SU-DHL-6 (cell line): ENCODE data around the gene GSG1.

Experiments
- H2AFZ ChIP-seq: fragments of 200-600 bp; sonication (generic); 2 replicates; pipeline ENCODE4 v1.6.1; 2014; ENCODE audit warnings: low read depth, mild to moderate bottlenecking, moderate library complexity, mixed read lengths, antibody characterized with exemption, low read length; ENCODE audit not compliant: severe bottlenecking
- H3F3A ChIP-seq: fragments of 200-600 bp; shearing (Covaris generic); 2 replicates; pipeline ENCODE4 v1.6.0; 2016; ENCODE audit warnings: antibody characterized with exemption, mild to moderate bottlenecking; ENCODE audit not compliant: insufficient read depth
- H3K27ac ChIP-seq: fragments of 200-600 bp; sonication (generic); 2 replicates; pipeline ENCODE4 v1.5.1; 2016; ENCODE audit warnings: low read depth, mild to moderate bottlenecking, low read length, moderate library complexity, mixed read lengths
- H3K27me3 ChIP-seq: fragments of 200-600 bp; sonication (generic), shearing (Covaris generic); 2 replicates; pipeline ENCODE4 v1.6.0; 2014; ENCODE audit warnings: mild to moderate bottlenecking, low read length
- H3K36me3 ChIP-seq: fragments of 200-600 bp; sonication (generic); 2 replicates; pipeline ENCODE4 v1.6.1; 2014; ENCODE audit warnings: mild to moderate bottlenecking, low read length, mixed read lengths
- H3K4me2 ChIP-seq: fragments of 300-600, 200-600 bp; shearing (Covaris generic), sonication (generic); 2 replicates; pipeline ENCODE4 v1.6.0; 2014; ENCODE audit warnings: low read length, low read depth, mild to moderate bottlenecking; ENCODE audit not compliant: poor library complexity, severe bottlenecking
- H3K4me3 ChIP-seq: fragments of 200-600 bp; sonication (generic); 2 replicates; pipeline ENCODE4 v1.5.1; 2014; ENCODE audit warnings: antibody characterized with exemption, low read length, mild to moderate bottlenecking, mixed read lengths; ENCODE audit not compliant: insufficient read depth, poor library complexity, severe bottlenecking
- H3K79me2 ChIP-seq: fragments of 200-600 bp; sonication (generic); 2 replicates; pipeline ENCODE4 v1.6.1; 2014; ENCODE audit warnings: mild to moderate bottlenecking, low read length, moderate library complexity; ENCODE audit not compliant: insufficient read depth
- H3K9ac ChIP-seq: fragments of 200-600 bp; sonication (generic); 2 replicates; pipeline ENCODE4 v1.7.0; 2014; ENCODE audit warnings: mild to moderate bottlenecking, low read length
- H3K9me2 ChIP-seq: fragments of 200-600 bp; sonication (generic); replicated peaks from 2 replicates; pipeline ENCODE4 v1.6.1; 2014; ENCODE audit warnings: low read length; ENCODE audit not compliant: insufficient read depth
- H3K9me3 ChIP-seq: fragments of 200-600 bp; sonication (generic); 2 replicates; pipeline ENCODE4 v1.6.1; 2014; ENCODE audit warnings: low read length, mixed read lengths; ENCODE audit not compliant: insufficient read depth
- H4K20me1 ChIP-seq: fragments of 200-600 bp; sonication (generic); 2 replicates; pipeline ENCODE4 v1.6.1; 2014; ENCODE audit warnings: low read depth, mild to moderate bottlenecking, antibody characterized with exemption, low read length, moderate library complexity, mixed read lengths
- EZH2phosphoT487 ChIP-seq: fragments of 200-600 bp; sonication (generic), shearing (Covaris generic); conservative IDR thresholded peaks from 2 replicates; pipeline ENCODE4 v1.6.1; 2018; ENCODE audit warnings: mild to moderate bottlenecking, antibody characterized with exemption, low read length, moderate library complexity, mixed read lengths
- TF ChIP-seq, protein P1 (sequence below): fragments of 200-600 bp; sonication (generic); IDR thresholded peaks from one replicate; pipeline ENCODE4 v1.5.1; 2017; ENCODE audit warnings: antibody characterized with exemption, mild to moderate bottlenecking, low read length, moderate library complexity; ENCODE audit not compliant: insufficient read depth, poor library complexity, severe bottlenecking

Gene GSG1

GRCh38 chr12:13069380-13069779 lies 34.1 kb downstream of the GSG1 start:
- Histone ChIP-seq H3K9ac (no peak overlapping the region), H2AFZ (no peak overlapping the region), H3K27me3 (no peaks in the 10 kb centered on the region), H3K9me3 (no peaks in the 10 kb centered on the region), H3K79me2 (no peaks in the 10 kb centered on the region), H3F3A (no peaks in the 10 kb centered on the region), H3K27ac (no peak overlapping the region), H3K4me2 (no peak overlapping the region), H3K36me3 (no peaks in the 10 kb centered on the region), H4K20me1 (no peaks in the 10 kb centered on the region), H3K9me2 (no peaks in the 10 kb centered on the region), H3K4me3 (no peak overlapping the region)
- TF ChIP-seq, protein P1, sequence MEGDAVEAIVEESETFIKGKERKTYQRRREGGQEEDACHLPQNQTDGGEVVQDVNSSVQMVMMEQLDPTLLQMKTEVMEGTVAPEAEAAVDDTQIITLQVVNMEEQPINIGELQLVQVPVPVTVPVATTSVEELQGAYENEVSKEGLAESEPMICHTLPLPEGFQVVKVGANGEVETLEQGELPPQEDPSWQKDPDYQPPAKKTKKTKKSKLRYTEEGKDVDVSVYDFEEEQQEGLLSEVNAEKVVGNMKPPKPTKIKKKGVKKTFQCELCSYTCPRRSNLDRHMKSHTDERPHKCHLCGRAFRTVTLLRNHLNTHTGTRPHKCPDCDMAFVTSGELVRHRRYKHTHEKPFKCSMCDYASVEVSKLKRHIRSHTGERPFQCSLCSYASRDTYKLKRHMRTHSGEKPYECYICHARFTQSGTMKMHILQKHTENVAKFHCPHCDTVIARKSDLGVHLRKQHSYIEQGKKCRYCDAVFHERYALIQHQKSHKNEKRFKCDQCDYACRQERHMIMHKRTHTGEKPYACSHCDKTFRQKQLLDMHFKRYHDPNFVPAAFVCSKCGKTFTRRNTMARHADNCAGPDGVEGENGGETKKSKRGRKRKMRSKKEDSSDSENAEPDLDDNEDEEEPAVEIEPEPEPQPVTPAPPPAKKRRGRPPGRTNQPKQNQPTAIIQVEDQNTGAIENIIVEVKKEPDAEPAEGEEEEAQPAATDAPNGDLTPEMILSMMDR = no peak
- TF ChIP-seq EZH2phosphoT487 = no peak

DNA sequence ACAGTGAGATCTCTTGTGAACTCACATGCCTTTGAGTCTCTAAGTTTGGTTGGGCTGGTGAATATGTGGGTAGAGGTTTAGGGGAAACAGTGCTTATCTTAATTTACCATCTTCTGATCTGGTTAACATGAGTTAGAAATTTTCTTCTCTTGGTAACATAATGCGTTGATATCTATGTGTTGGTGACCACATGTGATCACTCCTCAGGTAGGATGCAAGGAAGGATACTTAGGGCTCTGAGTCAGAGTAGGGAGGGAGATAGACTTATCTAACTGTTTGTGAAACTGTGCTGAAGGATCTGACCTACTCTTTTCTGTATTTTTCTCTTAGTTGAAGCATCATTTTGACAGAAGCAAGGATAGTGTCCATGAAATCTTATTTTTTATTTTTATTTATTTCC lies 36.1 kb downstream of the GSG1 start:
- Histone ChIP-seq H3K79me2 (no peaks in the 10 kb centered on the region), H3K27ac (no peak overlapping the region), H3F3A (no peaks in the 10 kb centered on the region), H3K9ac (no peak overlapping the region), H3K9me3 (no peaks in the 10 kb centered on the region), H3K27me3 (no peaks in the 10 kb centered on the region), H3K9me2 (no peaks in the 10 kb centered on the region), H3K4me2 (no peak overlapping the region), H4K20me1 (no peaks in the 10 kb centered on the region), H3K36me3 (no peaks in the 10 kb centered on the region), H3K4me3 (no peak overlapping the region), H2AFZ (no peak overlapping the region)
- no peak for TF ChIP-seq EZH2phosphoT487

DNA sequence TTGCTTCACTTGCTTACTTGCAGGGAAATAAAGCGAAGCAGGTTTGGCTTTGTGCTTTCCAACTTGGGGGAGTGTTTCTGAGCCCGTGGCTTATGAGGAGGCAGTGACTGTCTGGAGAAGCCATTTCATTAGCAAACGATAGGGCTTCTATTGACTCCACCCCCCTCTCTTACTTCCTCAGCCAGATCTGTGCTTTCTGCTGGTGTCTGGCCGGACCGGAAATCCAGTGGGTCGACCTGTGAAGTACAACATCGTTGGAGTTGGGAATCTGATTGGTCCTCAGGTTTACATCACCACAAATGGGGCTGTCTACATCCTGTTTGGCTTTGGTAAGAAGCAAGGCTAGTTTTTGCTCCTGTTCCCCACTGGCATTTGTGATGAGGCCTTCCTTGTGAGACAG lies 37.0 kb downstream of the GSG1 start:
- Histone ChIP-seq H3K4me2 (no peak overlapping the region), H3K9me2 (no peaks in the 10 kb centered on the region), H3K79me2 (no peaks in the 10 kb centered on the region), H4K20me1 (no peaks in the 10 kb centered on the region), H2AFZ (no peak overlapping the region), H3K9me3 (no peaks in the 10 kb centered on the region), H3K9ac (no peak overlapping the region), H3K27ac (no peak overlapping the region), H3F3A (no peaks in the 10 kb centered on the region), H3K4me3 (no peak overlapping the region), H3K36me3 (no peaks in the 10 kb centered on the region), H3K27me3 (no peaks in the 10 kb centered on the region)
- TF ChIP-seq, protein P1 = no peak
- TF ChIP-seq EZH2phosphoT487 = no peak

GRCh38 chr12:13066014-13066413 lies 37.5 kb downstream of the GSG1 start:
- Histone ChIP-seq H3K9ac (no peak overlapping the region), H3K9me3 (no peaks in the 10 kb centered on the region), H3K27me3 (no peaks in the 10 kb centered on the region), H3K79me2 (no peaks in the 10 kb centered on the region), H3K9me2 (no peaks in the 10 kb centered on the region), H3K4me3 (no peak overlapping the region), H3F3A (no peaks in the 10 kb centered on the region), H3K4me2 (no peak overlapping the region), H2AFZ (no peak overlapping the region), H3K27ac (no peak overlapping the region), H4K20me1 (no peaks in the 10 kb centered on the region), H3K36me3 (no peaks in the 10 kb centered on the region)
- no peak for TF ChIP-seq EZH2phosphoT487
- TF ChIP-seq, protein P1 = no peak
